HEK293 (cell line): ENCODE results near the gene DRD4.

ENCODE experiments used
- CTCF ChIA-PET: fragments of 350-600 bp; formaldehyde crosslinking; extraction: SDS; loops from one replicate; lab custom pipeline; 2021; ENCODE audit warnings: antibody characterized with exemption; lab: Yijun Ruan, JAX
- POLR2A ChIA-PET: fragments of 300-600 bp; formaldehyde crosslinking; extraction: SDS; loops from one replicate; lab custom pipeline; 2020; ENCODE audit warnings: antibody characterized with exemption, inconsistent platforms; lab: Yijun Ruan, JAX
- H3K27ac ChIP-seq: fragments of 200-500 bp; sonication (Bioruptor generic); 2 replicates; pipeline ENCODE4 v1.5.1; 2014; ENCODE audit warnings: low read depth, low read length, control low read depth, inconsistent platforms; ENCODE audit errors: extremely low read depth
- H3K36me3 ChIP-seq, 2 experiments: fragments of 200-500 bp in 1 of 2; sonication (Bioruptor generic) in 1 of 2; 1 replicate in 1 of 2; 2 replicates in 1 of 2; pipeline ENCODE4 v1.5.1; 2014 to 2017; ENCODE audit warnings: inconsistent platforms in 2 of 2, low read length in 2 of 2; ENCODE audit not compliant: control insufficient read depth in 2 of 2, insufficient read depth in 1 of 2
- H3K4me1 ChIP-seq: fragments of 200-500 bp; sonication (Bioruptor generic); 2 replicates; pipeline ENCODE4 v1.5.1; 2014; ENCODE audit warnings: mild to moderate bottlenecking, low read length, inconsistent platforms; ENCODE audit not compliant: control insufficient read depth, insufficient read depth
- H3K4me3 ChIP-seq: 2 replicates; pipeline ENCODE4 v1.5.1; 2011; ENCODE audit warnings: low read depth, mild to moderate bottlenecking, control low read depth, low read length, moderate library complexity
- H3K9me3 ChIP-seq: fragments of 200-500 bp; sonication (Bioruptor generic); 2 replicates; pipeline ENCODE4 v1.5.1; 2014; ENCODE audit warnings: low read depth, low read length, inconsistent platforms; ENCODE audit not compliant: control insufficient read depth, insufficient read depth
- HOXD13 ChIP-seq: sonication (generic); formaldehyde crosslinking; IDR thresholded peaks from 2 replicates; pipeline ENCODE4 v1.8.0; 2022; ENCODE audit warnings: missing genetic modification reagents, borderline replicate concordance
- IKZF3 ChIP-seq: fragments of 450-650 bp; IDR thresholded peaks from 2 replicates; pipeline ENCODE4 v1.5.0; 2018; ENCODE audit warnings: missing biosample characterization, mild to moderate bottlenecking, missing genetic modification characterization, moderate library complexity
- KLF1 ChIP-seq: fragments of 450-650 bp; formaldehyde crosslinking; IDR thresholded peaks from 2 replicates; pipeline ENCODE4 v1.5.1; 2016; ENCODE audit warnings: missing biosample characterization, missing genetic modification characterization
- PRDM6 ChIP-seq: fragments of 450-650 bp; formaldehyde crosslinking; IDR thresholded peaks from 2 replicates; pipeline ENCODE4 v1.5.1; 2017; ENCODE audit warnings: missing biosample characterization, missing genetic modification characterization
- REPIN1 ChIP-seq: fragments of 450-650 bp; formaldehyde crosslinking; IDR thresholded peaks from 2 replicates; pipeline ENCODE4 v1.5.1; 2017; ENCODE audit warnings: missing biosample characterization, missing genetic modification characterization, low read depth
- ZBTB49 ChIP-seq: fragments of 450-650 bp; formaldehyde crosslinking; IDR thresholded peaks from 2 replicates; pipeline ENCODE4 v1.5.1; 2016; ENCODE audit warnings: missing biosample characterization, missing genetic modification characterization, low read depth
- ZNF2 ChIP-seq: fragments of 450-650 bp; formaldehyde crosslinking; IDR thresholded peaks from 2 replicates; pipeline ENCODE4 v1.5.1; 2016; ENCODE audit warnings: missing biosample characterization, missing genetic modification characterization
- ZNF510 ChIP-seq: fragments of 450-650 bp; formaldehyde crosslinking; IDR thresholded peaks from 2 replicates; pipeline ENCODE4 v1.5.1; 2018; ENCODE audit warnings: mild to moderate bottlenecking, missing genetic modification characterization, missing biosample characterization; ENCODE audit not compliant: insufficient replicate concordance
- ZNF521 ChIP-seq: fragments of 450-650 bp; formaldehyde crosslinking; IDR thresholded peaks from 2 replicates; pipeline ENCODE4 v1.5.1; 2017; ENCODE audit warnings: missing biosample characterization, mild to moderate bottlenecking, missing genetic modification characterization
- ZNF600 ChIP-seq: fragments of 450-650 bp; formaldehyde crosslinking; IDR thresholded peaks from 2 replicates; pipeline ENCODE4 v1.5.1; 2016; ENCODE audit warnings: missing biosample characterization, missing genetic modification characterization
- ZNF791 ChIP-seq: fragments of 450-650 bp; formaldehyde crosslinking; IDR thresholded peaks from 2 replicates; pipeline ENCODE4 v1.5.1; 2016; ENCODE audit warnings: missing biosample characterization, missing genetic modification characterization
- ZXDB ChIP-seq: fragments of 450-650 bp; formaldehyde crosslinking; IDR thresholded peaks from 2 replicates; pipeline ENCODE4 v1.5.1; 2016; ENCODE audit warnings: missing biosample characterization, missing genetic modification characterization
- TF ChIP-seq, protein P1 (sequence below): fragments of 450-650 bp; IDR thresholded peaks from 2 replicates; pipeline ENCODE4 v1.5.1; 2018; ENCODE audit warnings: missing biosample characterization, mild to moderate bottlenecking, missing genetic modification characterization
- TF ChIP-seq, protein P2 (sequence below): fragments of 450-650 bp; formaldehyde crosslinking; IDR thresholded peaks from 2 replicates; pipeline ENCODE4 v1.5.1; 2016; ENCODE audit warnings: missing biosample characterization, missing genetic modification characterization
- TF ChIP-seq, protein P3 (sequence below): fragments of 450-650 bp; formaldehyde crosslinking; IDR thresholded peaks from 2 replicates; pipeline ENCODE4 v1.5.1; 2016; ENCODE audit warnings: missing biosample characterization, missing genetic modification characterization, low read depth
- TF ChIP-seq, protein P4 (sequence below): sonication (generic); formaldehyde crosslinking; IDR thresholded peaks from 2 replicates; pipeline ENCODE4 v1.8.1; 2022; ENCODE audit warnings: mild to moderate bottlenecking, moderate library complexity, missing genetic modification reagents

Gene DRD4

DNA sequence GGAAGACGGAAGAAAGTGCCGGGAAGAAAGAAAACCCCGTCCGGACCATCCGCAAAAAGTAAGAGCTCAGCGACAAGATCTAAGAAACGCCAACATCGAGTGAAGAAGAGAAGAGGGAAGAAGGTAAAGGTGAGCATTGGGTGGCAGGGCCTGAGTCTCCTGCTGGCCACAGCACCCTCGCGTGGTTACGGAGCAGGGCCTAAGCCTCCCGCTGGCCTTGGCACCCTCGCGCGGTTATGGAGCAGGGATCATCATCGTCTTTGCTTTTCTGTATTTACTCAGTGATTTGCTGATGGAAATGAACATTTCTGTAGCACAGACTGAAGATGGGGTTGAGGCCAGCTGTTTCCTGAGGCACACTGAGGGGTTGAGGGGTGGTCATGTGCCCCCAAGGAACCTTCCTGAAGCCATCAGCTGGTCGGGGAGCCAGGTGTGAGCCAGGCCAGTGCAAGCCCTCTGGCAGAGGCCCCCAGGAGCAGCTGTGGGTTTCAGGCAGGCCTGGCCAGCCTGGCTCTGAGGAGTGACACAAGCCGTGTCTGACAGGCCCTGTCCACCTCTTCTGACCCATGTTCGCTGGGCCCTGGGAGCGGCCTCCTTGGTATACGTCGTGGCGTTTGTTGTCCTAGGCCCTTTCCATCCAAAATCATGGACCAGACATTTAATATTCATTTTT, 35.4 kb upstream of the DRD4 start:
- no peak overlapping the region for H3K27ac ChIP-seq
- no peak overlapping the region for H3K4me3 ChIP-seq
- TF ChIP-seq ZNF600 (peak; percentile 62), ZNF2 (no peak)
- TF ChIP-seq, all 188 proteins: peak for 1
- Histone ChIP-seq H3K9me3 (no peaks in the 10 kb centered on the region), H3K36me3 (peaks cover 16 to 90% of the 10 kb centered on the region in 2 experiments; a peak in 2 of 3 replicates), H3K4me1 (no peaks in the 10 kb centered on the region)
- ChIA-PET POLR2A (interaction anchor here (0.6 kb wide), 1 partner anchor 144 kb away, joined by 4 read pairs; no protein-coding TSS in a partner anchor), CTCF (interaction anchor here (0.6 to 1.5 kb wide), 2 partner anchors 11 to 159 kb away, joined by 3 to 4 read pairs; no protein-coding TSS in a partner anchor)

DNA sequence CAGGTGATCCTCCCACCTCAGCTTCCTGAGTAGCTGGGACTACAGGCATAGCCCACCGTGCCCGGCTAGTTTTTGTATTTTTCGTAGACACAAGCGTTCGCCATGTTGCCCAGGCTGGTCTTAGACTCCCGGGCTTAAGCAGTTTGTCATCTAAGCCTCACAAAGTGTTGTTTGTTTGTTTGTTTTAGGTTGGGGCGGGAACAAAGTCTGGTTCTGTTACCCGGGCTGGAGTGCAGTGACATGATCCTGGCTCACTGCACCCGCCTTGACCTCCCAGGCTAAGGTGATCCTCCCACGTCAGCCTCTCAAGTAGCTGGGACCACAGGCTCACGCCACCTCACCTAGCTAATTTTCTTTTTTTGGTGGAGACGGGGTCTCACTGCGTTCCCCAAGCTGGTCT, 33.9 kb upstream of the DRD4 start:
- ChIA-PET POLR2A (interaction anchor here (0.7 to 1.0 kb wide), 2 partner anchors 27 to 47 kb away, joined by 3 to 5 read pairs; partner anchors contain the start of gene PHRF1), CTCF (interaction anchor here (0.7 kb wide), 1 partner anchor 177 kb away, joined by 3 read pairs; no protein-coding TSS in a partner anchor)

DNA sequence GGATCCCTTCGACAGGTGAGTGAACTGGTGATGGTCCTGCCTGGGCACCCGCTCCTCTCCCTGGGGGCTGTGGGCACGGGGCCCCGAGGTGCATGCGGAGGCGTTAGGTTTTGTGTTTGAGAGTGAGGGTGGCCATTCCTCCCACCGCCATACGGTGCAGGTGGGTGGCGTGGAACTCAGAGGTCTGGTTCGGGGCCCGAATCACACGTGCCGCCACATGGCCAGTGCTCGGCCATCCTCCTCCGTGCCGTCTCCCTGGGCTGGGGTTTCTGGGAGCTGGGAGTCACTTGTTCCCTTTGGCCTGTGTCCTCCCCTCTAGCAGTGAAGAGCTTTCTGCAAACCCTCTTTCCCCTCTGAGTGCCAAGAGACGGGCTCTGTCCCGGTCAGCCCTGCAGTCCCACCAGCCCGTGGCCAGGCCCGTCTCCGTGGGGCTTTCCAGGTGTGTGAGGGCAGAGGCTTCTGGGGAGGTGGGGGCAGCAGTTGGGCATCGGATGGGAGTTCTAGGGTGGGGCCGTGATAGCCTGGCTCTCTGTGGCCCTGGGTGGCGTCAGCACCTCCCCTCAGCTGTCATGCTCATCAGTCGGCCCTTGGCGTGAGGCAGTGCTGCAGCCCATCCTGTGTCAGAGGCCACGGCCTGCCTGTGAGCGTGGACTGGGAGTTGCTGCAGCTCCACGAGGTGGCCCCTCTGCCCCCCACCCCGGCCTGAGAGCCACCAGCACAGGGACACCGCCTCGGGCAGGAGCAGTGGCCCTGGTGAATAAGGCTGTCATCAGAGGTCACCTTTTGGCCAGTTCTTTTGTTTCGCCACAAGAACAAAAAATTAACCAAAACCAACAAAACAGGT, 31.6 kb upstream of the DRD4 start:
- Histone ChIP-seq H3K4me3 (no peak overlapping the region), H3K4me1 (no peaks in the 10 kb centered on the region), H3K27ac (no peak overlapping the region), H3K36me3 (peaks cover 12 to 93% of the 10 kb centered on the region in 2 experiments; a peak in 2 of 3 replicates), H3K9me3 (no peaks in the 10 kb centered on the region)
- ChIA-PET POLR2A (interaction anchor here (1.5 kb wide), 1 partner anchor 8 kb away, joined by 4 read pairs; no protein-coding TSS in a partner anchor), CTCF (no interaction called here)
- TF ChIP-seq ZNF510, result no peak
- no peak for TF ChIP-seq PRDM6 (tag by site-specific recombination)
- TF ChIP-seq, protein P1, sequence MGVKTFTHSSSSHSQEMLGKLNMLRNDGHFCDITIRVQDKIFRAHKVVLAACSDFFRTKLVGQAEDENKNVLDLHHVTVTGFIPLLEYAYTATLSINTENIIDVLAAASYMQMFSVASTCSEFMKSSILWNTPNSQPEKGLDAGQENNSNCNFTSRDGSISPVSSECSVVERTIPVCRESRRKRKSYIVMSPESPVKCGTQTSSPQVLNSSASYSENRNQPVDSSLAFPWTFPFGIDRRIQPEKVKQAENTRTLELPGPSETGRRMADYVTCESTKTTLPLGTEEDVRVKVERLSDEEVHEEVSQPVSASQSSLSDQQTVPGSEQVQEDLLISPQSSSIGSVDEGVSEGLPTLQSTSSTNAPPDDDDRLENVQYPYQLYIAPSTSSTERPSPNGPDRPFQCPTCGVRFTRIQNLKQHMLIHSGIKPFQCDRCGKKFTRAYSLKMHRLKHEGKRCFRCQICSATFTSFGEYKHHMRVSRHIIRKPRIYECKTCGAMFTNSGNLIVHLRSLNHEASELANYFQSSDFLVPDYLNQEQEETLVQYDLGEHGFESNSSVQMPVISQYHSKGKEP, result no peak
- no peak for TF ChIP-seq HOXD13
- TF ChIP-seq IKZF3 (tag by site-specific recombination), result no peak
- TF ChIP-seq ZBTB49, result no peak
- no peak for TF ChIP-seq ZXDB (tag by site-specific recombination)
- no peak for TF ChIP-seq REPIN1 (tag by site-specific recombination)

More for the DNA sequence above, 33.9 kb upstream of the DRD4 start:
- Histone ChIP-seq H3K27ac (no peak overlapping the region), H3K36me3 (peaks cover 16 to 90% of the 10 kb centered on the region in 2 experiments; a peak in 2 of 3 replicates), H3K4me3 (no peak overlapping the region), H3K9me3 (no peaks in the 10 kb centered on the region), H3K4me1 (no peaks in the 10 kb centered on the region)
- TF ChIP-seq ZNF791 (tag by site-specific recombination), result no peak
- TF ChIP-seq ZNF521 (tag by site-specific recombination), result no peak
- TF ChIP-seq, protein P2, sequence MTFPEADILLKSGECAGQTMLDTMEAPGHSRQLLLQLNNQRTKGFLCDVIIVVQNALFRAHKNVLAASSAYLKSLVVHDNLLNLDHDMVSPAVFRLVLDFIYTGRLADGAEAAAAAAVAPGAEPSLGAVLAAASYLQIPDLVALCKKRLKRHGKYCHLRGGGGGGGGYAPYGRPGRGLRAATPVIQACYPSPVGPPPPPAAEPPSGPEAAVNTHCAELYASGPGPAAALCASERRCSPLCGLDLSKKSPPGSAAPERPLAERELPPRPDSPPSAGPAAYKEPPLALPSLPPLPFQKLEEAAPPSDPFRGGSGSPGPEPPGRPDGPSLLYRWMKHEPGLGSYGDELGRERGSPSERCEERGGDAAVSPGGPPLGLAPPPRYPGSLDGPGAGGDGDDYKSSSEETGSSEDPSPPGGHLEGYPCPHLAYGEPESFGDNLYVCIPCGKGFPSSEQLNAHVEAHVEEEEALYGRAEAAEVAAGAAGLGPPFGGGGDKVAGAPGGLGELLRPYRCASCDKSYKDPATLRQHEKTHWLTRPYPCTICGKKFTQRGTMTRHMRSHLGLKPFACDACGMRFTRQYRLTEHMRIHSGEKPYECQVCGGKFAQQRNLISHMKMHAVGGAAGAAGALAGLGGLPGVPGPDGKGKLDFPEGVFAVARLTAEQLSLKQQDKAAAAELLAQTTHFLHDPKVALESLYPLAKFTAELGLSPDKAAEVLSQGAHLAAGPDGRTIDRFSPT, result no peak
- no peak for TF ChIP-seq HOXD13
- TF ChIP-seq ZNF510, result no peak
- TF ChIP-seq, protein P3, sequence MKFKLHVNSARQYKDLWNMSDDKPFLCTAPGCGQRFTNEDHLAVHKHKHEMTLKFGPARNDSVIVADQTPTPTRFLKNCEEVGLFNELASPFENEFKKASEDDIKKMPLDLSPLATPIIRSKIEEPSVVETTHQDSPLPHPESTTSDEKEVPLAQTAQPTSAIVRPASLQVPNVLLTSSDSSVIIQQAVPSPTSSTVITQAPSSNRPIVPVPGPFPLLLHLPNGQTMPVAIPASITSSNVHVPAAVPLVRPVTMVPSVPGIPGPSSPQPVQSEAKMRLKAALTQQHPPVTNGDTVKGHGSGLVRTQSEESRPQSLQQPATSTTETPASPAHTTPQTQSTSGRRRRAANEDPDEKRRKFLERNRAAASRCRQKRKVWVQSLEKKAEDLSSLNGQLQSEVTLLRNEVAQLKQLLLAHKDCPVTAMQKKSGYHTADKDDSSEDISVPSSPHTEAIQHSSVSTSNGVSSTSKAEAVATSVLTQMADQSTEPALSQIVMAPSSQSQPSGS (tag by site-specific recombination), result no peak
- no peak for TF ChIP-seq KLF1
- TF ChIP-seq, protein P4, sequence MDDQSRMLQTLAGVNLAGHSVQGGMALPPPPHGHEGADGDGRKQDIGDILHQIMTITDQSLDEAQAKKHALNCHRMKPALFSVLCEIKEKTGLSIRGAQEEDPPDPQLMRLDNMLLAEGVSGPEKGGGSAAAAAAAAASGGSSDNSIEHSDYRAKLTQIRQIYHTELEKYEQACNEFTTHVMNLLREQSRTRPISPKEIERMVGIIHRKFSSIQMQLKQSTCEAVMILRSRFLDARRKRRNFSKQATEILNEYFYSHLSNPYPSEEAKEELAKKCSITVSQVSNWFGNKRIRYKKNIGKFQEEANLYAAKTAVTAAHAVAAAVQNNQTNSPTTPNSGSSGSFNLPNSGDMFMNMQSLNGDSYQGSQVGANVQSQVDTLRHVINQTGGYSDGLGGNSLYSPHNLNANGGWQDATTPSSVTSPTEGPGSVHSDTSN, result no peak
